GM18858 (cell line): Measurements from ENCODE around the gene RAD23B.
"Not testable (repeated sequence)": the region's sequence is repeated elsewhere in the genome, so short reads cannot be mapped to it uniquely, and the experiment has no call there.

Source experiments
- ATAC-seq: cut with Tn5 transposase; IDR thresholded peaks from one replicate; pipeline ENCODE4 v1.9.1; 2021; ENCODE audit not compliant: unreplicated experiment

The RAD23B gene

DNA sequence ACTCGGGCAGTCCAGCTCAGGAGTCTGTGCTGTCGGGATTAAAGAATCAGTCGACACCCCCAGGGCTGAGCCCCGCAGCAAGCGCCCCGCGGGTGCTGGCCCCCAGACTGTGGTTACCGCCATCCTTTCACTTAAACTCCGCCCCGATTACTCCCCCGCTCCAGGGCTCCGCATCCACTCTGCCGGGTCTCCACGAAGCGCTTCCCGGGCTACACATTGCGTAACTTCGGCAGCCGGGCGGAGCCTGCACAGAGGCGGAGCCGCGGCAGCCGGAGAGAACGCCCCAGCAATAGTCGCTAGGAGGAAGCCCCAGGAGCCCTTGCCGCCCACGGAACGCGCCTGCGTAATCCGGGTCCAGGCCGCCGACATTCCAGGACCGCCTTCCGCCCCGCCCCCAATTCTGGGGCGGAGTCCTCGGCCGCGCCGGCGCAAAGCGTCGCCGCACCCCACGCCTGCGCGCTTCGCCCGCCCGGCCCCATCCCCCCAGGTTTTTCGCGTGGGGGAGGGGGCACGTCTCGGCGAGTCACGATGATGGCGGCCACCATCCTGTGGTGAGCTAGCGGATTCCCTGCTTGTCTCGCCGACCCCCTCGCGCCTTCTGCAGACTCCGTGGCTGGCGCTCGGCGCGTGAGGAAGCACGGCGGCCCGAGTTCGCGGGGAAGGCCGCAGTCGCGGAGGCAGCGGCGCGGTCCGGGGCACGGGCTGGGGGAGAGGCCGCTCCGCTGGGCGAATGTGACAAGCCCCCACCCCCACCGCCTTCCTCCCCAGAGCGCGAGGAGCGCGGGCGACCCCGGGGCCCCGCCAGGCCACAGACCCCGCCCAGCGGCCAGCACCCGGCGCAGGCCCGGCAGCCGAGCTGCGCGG, at the start of gene RAD23B:
Gene RAD23B (plus strand): TSS at position 521 of the 864 bp plus-strand sequence. CDS start 351 bp downstream, outside the sequence.
- peak; percentile 85 for ATAC-seq

- no peak for ATAC-seq
Observed at GRCh38 chr9:107235765-107236442, 47.2 kb upstream of the RAD23B start.

DNA sequence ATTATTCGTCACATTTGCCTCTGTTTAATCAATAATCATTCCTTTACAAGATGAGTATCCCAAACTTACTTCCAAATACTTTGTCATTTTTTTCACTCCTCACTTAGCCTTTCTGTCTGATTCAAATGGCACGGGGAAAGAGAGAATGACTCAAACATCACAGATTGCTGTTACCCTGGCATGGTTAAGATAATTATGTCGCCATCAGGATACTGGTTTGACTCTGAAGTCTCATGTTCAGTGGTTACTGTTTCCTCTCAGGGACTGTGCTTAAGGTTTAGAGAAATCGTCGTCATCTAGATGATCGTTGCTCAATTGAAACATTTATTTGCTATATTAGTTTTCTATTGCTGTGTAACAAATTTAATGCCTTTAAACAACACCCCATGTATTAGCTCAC, 45.2 kb upstream of the RAD23B start:
- ATAC-seq: no peak

GRCh38 chr9:107239474-107239873, 43.6 kb upstream of the RAD23B start:
- ATAC-seq: no peak

GRCh38 chr9:107240260-107240659, 42.8 kb upstream of the RAD23B start:
- no peak for ATAC-seq

DNA sequence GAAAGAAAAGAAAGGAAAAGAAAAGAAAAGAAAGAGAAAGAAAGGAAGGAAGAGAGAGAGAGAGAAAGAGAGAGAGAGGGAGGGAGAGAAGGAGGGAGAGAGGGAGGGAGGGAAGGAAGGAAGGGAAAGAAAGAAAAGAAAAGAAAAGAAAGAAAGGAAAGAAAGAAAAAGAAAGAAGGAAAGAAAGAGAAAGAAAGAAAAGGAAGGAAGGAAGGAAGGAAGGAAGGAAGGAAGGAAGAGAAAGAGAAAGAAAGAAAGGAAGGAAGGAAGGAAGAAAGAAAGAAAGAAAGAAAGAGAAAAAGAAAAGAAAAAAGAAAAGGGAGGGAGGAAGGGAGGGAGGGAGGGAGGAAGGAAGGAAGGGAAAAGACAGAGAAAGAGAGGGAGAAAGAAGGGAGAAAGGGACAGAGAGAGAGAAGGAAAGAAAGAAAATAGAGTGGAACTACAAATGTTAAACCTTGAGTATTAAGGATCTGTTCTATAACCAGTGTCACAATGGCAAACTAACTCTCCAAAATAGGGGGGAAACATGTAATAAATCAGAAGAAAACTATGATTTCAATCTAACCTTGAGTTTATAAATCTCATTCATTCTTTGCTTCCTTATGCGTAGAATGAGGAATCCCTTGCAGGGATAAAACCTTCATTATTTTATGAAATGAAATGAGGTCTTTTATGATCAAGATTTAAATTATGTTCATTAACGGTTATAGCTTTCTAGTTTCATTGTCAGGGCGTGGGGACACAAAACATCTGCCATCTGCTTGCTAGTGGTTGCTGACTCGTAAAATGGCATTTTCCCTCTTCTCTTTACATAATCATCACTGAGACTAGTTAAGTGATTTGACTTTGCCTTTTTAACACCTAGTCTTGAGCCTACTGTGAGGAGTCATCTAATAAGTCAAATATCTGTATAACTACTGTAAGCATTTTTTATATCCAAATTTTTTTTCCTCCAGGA, 40.7 kb upstream of the RAD23B start:
- ATAC-seq: no peak

GRCh38 chr9:107243742-107244141, 39.3 kb upstream of the RAD23B start:
- ATAC-seq: peak; percentile 83

GRCh38 chr9:107246259-107247254, 36.5 kb upstream of the RAD23B start:
- ATAC-seq: no peak

- ATAC-seq: no peak
Observed at GRCh38 chr9:107248714-107249113, 34.4 kb upstream of the RAD23B start.

DNA sequence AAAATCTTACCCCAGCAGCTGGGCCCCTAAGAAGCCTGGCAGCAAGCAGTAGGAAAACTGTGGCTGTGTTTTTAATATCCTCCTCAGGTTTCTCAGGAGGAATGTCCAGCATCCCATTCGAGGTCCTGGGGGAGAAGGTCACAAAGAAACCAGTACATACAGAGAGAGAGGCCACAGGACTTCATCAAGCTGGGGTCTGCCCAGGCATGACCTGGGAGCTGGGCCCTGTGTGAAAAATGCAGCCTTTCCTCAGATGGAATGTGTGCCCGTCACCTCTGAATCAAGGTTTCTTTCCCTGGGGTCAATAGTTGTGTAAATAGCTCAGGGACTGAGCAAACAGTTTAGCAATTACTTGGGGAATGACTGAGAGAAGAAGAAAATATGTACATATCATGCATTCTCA, 33.9 kb upstream of the RAD23B start:
- no peak for ATAC-seq

- no peak for ATAC-seq
Observed at GRCh38 chr9:107249665-107250285, 33.3 kb upstream of the RAD23B start.

GRCh38 chr9:107251756-107252322, 31.2 kb upstream of the RAD23B start:
- no peak for ATAC-seq

DNA sequence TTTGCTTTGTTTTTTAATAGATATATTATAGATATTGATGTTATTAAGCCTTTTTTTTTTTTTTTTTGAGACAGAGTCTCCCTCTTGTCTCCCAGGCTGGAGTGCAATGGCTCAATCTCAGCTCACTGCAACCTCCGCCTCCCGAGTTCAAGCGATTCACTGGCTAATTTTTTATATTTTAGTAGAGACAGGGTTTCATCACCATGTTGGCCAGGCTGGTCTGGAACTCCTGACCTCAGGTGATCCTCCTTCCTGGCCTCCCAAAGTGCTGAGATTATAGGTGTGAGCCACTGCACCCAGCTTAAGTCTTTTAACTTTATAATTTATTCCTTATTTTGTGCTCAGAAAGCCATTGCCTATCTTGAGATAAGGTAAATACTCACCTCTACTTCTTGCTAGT, 24.2 kb upstream of the RAD23B start:
- no peak for ATAC-seq

GRCh38 chr9:107259751-107260313, 23.2 kb upstream of the RAD23B start:
- ATAC-seq: not testable (repeated sequence)

DNA sequence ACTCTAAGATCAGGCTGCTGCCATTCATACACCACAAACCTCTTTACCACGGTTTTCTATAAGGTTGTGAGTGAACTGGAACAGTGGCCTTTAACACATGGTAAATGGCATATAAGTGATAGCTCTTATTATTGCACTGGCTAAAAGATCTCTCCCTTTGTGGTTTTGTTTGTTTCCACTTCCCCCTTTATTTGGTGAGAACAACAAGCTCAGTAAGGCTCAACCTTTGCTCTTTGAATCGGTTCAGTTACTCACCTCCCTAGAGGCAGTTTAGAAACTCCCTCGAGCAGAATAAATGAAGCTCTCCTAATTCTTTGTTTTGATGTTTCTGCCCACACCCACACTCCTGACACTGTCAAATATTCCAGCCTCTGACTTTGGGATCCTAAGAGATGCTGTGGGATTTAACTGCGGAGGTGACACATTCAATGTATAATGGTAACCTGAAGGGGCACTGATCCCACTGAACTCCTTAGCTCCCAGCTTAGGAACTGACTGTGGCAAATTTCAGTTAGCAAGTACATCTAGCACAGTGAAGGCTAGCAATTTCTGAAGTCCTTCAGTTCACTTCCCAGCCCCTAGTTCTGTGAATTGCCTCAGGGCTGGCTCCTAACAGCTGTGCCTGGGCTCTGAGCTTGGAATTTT, 22.5 kb upstream of the RAD23B start:
- peak; percentile 100 for ATAC-seq

DNA sequence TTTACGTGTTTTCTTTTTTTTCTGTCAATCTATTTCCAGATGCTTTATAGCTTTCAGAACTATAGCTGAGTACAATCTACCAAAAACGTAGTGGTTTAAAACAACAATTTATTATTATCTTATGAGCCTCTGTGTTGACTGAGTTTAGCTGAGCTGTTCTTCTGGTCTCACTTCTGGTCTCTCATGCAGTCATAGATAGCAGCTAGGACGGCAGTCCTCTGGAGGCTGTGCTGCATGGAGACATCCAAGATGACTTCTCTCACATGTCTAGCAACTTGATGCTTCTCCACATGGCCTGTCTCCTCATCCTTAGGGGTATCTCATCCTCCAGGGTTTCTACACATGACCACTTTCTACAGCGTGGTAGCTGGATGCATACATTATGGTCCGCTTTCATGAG, 22.0 kb upstream of the RAD23B start:
- ATAC-seq: no peak

- ATAC-seq: no peak
Observed at GRCh38 chr9:107263289-107263688, 19.8 kb upstream of the RAD23B start.

DNA sequence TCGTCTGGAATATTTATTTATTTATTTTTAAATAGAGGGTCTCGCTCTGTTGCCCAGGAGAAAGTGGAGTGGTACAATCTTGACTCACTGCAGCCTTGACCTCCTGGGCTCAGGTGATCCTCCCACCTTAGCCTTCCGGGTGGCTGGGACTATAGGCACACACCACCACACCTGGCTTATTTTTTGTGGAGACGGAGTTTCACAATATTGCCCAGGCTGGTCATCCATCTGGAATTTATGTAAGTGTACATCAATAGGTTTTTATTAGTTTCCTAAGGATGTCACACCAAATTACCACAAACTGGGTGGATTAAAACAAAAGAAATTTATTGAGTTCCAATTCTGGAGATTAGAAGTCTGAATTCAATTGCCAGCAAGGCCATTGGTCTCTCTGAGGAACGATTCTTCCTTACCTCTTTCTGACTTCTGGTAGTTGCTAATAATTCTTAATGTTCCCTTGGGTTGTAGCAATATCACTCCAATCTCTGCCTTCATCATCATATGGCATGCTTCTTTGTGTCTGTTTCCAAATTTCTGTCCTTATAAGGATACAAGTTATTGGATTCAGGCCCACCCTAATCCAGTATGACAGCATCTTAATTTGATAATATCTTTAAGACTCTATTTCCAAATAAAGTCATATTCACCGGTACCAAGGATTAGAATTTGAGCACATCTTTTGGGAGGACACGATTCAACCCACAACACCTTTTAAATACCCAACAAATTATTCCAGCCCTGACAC, 16.3 kb upstream of the RAD23B start:
- no peak for ATAC-seq
